Heart right ventricle (tissue), 16 donors: ENCODE results near the gene ARL14EPL. TPM values are rescaled to one million over a fixed set of nuclear protein-coding genes. Genes with fewer than 3 reads are reported as not detected.

Experiments
- ATAC-seq, 8 donors: fragments of 200-7000 bp; cut with Tn5 transposase; one replicate each; pipeline ENCODE4 v1.9.1; 2020; ENCODE audit warnings: mild to moderate bottlenecking in 8 of 8, moderate library complexity in 8 of 8, moderate number of reproducible peaks in 1 of 8
- DNase-seq, 2 donors: peaks; one replicate each; pipeline ENCODE4 v3.0.0-alpha.2; 2020
- H3K27ac ChIP-seq, 10 donors: fragments of 200-600 bp; sonication (generic) in 2 of 10; one replicate each; pipeline versions ENCODE4 v1.5.0 to v1.8.0; 2020 to 2022; ENCODE audit warnings: mild to moderate bottlenecking in 3 of 10
- H3K27me3 ChIP-seq, 7 donors: fragments of 200-600 bp; one replicate each; pipeline ENCODE4 v1.8.0; 2021 to 2022; ENCODE audit warnings: mild to moderate bottlenecking in 2 of 7
- H3K36me3 ChIP-seq, 9 donors: fragments of 200-600 bp; sonication (generic) in 1 of 9; one replicate each; pipeline versions ENCODE4 v1.5.0 to v1.8.0; 2020 to 2022; ENCODE audit warnings: mild to moderate bottlenecking in 2 of 9
- H3K4me1 ChIP-seq, 9 donors: fragments of 200-600 bp; sonication (generic) in 1 of 9; one replicate each; pipeline versions ENCODE4 v1.5.0 to v1.8.0; 2020 to 2022; ENCODE audit warnings: mild to moderate bottlenecking in 4 of 9
- H3K4me3 ChIP-seq, 10 donors: fragments of 200-600 bp; sonication (generic) in 2 of 10; one replicate each; pipeline versions ENCODE4 v1.5.0 to v1.8.0; 2020 to 2022; ENCODE audit warnings: mild to moderate bottlenecking in 7 of 10, moderate library complexity in 2 of 10
- H3K9me3 ChIP-seq, 11 donors: fragments of 200-600 bp in 10 of 11; sonication (generic) in 2 of 11; one replicate each; pipeline versions ENCODE4 v1.5.0 to v1.8.0; 2013 to 2022; ENCODE audit warnings: mild to moderate bottlenecking in 2 of 11, control low read depth in 1 of 11, moderate library complexity in 1 of 11
- WGBS, 2 donors: extraction: QIAGEN DNeasy Blood & Tissue Kit; methylation state at CpG; one replicate each; pipeline ENCODE4 v1.1.7; 2013; ENCODE audit warnings: inconsistent platforms in 1 of 2; 5-methylcytosine and 5-hydroxymethylcytosine counted together
- intact Hi-C, 10 donors: fragments of 100-400 bp; cut with DNase I; formaldehyde crosslinking; loops; one replicate each; pipeline versions ENCODE4 v1.11.1 to v1.14.2; 2022
- polyA plus RNA-seq, 2 donors: library from polyadenylated mRNA; stranded (reverse); fragments of 200-250 nt; gene quantifications; one replicate each; pipeline ENCODE4 v1.2.3, GENCODE V29; 2013
- total RNA-seq, 10 donors: library from RNA; stranded (reverse); fragmentation: NEBNext Ultra II Directional in 3 of 10; extraction: Animal tissue kit (Norgen Biotek cat#: 25700) in 3 of 10; gene quantifications; one replicate each; pipeline versions ENCODE4 v1.2.1 to v1.2.4, GENCODE V29; 2021 to 2023
- TF ChIP-seq, protein P1 (sequence below), 9 donors: fragments of 200-600 bp; sonication (generic) in 2 of 9; IDR thresholded peaks; one replicate each; pipeline versions ENCODE4 v1.5.0 to v1.8.0; 2021 to 2022; ENCODE audit warnings: antibody characterized with exemption in 9 of 9, mild to moderate bottlenecking in 5 of 9, moderate library complexity in 1 of 9
- donor health status: Arrhythmogenic right ventricular cardiomyopathy.
- donor health status: ischemic (EF 13 %, LVEDD 7.1; RV severe dilation, severe dysfunction).
- donor health status: healthy with polysubstance abuse.
- donor health status: DM: no; HTN: yes; CAD: no.
- donor health status: DM: no; HTN: no; CAD: no.
- donor health status: ischemic (EF 25% LVEDD 6.9; RV normal size, moderate dysfunction).
- donor health status: ischemic (EF 25% LVEDD 5.7; RV mildly dilated, moderate dysfunction).
- donor health status: healthy.
- donor health status: DM: yes; HTN: yes; CAD: no.
- donor health status: Ischemic cardiomyopathy.
- donor health status: ischemic (EF 35%, LVEDD 5.7; RV mildly dilated, moderate dysfunction).
- donor health status: nonischemic (EF 11% LVEDD 7.7; RV severe dilation, severe dysfunction).
- donor health status: DM: yes; HTN: yes; CAD: no.
- donor health status: PGD.
- donor health status: ischemic (EF 29% LVEDD 5.4; RV normal size, mild dysfunction).
- donor health status: nonischemic (EF 23%, LVEDD 6.1; RV moderate dilation, normal function).

Gene ARL14EPL
- total and polyA plus RNA-seq, 12 donors = not detected

DNA sequence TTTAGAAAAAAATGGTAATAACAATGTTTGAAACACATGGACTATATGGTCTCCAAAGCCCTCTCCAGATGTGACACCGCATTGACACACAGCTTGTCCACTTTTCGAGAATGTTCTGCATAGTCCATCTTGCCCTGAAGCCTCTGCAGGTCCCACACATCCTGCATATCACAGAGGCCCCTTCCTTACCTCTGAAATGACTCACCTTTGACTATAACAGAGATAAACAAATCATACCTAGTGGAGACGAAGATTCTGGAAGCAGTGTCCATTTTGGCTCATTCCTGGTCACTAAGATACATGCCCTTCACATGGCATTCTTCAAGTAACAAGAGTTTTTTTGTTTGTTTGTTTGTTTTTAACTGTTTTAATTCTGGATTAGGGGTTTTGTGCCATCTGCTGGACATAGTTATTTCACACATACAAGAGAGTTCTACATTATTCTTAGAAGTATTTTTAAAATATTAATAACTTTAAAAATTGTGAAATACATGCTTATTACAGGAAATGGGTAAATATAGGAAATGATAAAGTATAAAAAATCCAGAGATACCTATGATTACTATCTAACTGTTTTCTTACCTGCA lies 5.1 kb downstream of the ARL14EPL start:
- no peak overlapping the region for H3K4me3 ChIP-seq
- intact Hi-C loops = no loop called here

DNA sequence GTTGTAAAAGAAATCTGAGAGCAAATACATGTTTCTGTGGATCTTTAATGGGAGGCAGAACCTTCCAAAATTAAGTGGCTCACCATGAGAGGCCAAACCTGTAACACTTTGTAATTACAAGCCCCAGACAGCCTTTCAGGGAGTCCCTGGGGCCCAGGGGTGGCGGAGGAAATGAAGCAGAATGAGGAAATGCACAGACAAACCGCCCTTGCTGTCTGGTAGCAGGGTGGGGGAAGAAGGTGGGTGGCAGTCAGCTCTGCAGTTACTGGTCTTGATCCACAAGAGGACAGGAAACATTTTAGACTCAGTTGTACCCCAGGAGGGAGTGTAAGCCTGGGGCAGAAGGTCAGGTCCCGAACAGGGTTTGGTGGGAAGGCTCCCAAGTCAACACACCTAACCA lies 6.5 kb downstream of the ARL14EPL start:
- ATAC-seq (no peak), DNase-seq (no peak)
- TF ChIP-seq, protein P1, sequence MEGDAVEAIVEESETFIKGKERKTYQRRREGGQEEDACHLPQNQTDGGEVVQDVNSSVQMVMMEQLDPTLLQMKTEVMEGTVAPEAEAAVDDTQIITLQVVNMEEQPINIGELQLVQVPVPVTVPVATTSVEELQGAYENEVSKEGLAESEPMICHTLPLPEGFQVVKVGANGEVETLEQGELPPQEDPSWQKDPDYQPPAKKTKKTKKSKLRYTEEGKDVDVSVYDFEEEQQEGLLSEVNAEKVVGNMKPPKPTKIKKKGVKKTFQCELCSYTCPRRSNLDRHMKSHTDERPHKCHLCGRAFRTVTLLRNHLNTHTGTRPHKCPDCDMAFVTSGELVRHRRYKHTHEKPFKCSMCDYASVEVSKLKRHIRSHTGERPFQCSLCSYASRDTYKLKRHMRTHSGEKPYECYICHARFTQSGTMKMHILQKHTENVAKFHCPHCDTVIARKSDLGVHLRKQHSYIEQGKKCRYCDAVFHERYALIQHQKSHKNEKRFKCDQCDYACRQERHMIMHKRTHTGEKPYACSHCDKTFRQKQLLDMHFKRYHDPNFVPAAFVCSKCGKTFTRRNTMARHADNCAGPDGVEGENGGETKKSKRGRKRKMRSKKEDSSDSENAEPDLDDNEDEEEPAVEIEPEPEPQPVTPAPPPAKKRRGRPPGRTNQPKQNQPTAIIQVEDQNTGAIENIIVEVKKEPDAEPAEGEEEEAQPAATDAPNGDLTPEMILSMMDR (IDR thresholded peaks at IDR 0.05) = no peak
- Histone ChIP-seq H3K4me3 (no peak overlapping the region), H3K9me3 (no peaks in the 10 kb centered on the region), H3K27me3 (peaks cover 0 to 14% (median 4%) of the 10 kb centered on the region in 7 donors), H3K27ac (no peak overlapping the region), H3K4me1 (peaks cover 0 to 4% (median 0%) of the 10 kb centered on the region in 9 donors), H3K36me3 (no peaks in the 10 kb centered on the region)
- intact Hi-C loops = no loop called here
- WGBS, 2 donors = 64 to 71% methylated on average over 3 of the region's 3 CpGs

More for the DNA sequence above, 5.1 kb downstream of the ARL14EPL start:
- H3K27me3 ChIP-seq = peaks cover 0 to 11% (median 4%) of the 10 kb centered on the region in 7 donors
- TF ChIP-seq, protein P1 (IDR thresholded peaks at IDR 0.05) = no peak
- no peaks in the 10 kb centered on the region for H3K9me3 ChIP-seq
- no peak overlapping the region for H3K27ac ChIP-seq
- H3K36me3 ChIP-seq = no peaks in the 10 kb centered on the region
- ATAC-seq (no peak), DNase-seq (no peak)
- 68 to 74% methylated on average over 3 of the region's 3 CpGs for WGBS, 2 donors
- peaks cover 0 to 4% (median 0%) of the 10 kb centered on the region in 9 donors for H3K4me1 ChIP-seq

DNA sequence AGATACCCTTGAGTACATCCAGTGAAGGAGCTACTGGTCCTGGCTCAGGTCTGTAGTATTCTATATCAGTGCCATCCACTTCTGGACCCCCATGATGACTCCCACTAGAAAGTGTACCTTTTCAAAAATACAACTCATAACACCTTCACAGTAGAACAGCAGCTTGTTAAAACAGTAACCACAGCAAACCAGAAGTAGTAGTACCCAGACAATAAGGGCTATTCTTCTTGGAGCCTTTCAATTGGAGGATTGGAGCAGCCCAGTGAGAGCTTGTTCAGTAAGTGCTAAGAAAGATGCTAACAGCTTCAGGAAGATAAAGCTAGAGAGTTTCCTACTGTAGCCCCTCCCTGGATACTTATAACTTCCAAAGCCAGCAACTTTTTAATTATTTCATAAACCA lies 10.1 kb downstream of the ARL14EPL start:
- peaks cover 0 to 14% (median 3%) of the 10 kb centered on the region in 7 donors for H3K27me3 ChIP-seq
- H3K4me3 ChIP-seq = no peak overlapping the region
- no peak for DNase-seq
- no peak overlapping the region for H3K27ac ChIP-seq
- no peaks in the 10 kb centered on the region for H3K9me3 ChIP-seq
- H3K36me3 ChIP-seq = no peaks in the 10 kb centered on the region
- no peak for ATAC-seq
- intact Hi-C loops = no loop called here
- TF ChIP-seq, protein P1 (IDR thresholded peaks at IDR 0.05) = no peak
- H3K4me1 ChIP-seq = peaks cover 0 to 4% (median 0%) of the 10 kb centered on the region in 9 donors

DNA sequence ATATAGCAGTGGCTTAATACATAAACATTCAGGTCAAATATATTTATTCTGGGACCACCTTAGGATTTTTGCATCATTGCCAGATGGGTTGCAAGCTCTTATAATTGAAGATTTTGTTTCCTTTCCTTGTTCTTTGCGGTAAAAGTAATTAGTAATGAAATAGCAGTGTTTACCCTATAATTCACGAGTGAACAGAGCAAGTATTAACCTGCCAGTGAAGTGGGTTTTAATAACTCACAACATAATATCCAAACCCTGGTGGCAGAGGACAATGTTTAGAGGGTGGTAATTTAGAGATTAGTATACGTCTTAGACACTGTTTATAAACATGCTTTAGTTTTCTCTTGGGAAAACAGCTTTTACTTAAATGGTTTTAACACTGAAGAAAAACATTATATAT lies 11.8 kb downstream of the ARL14EPL start:
- intact Hi-C loops = no loop called here
- peaks cover 0 to under 1% (median 0%) of the 10 kb centered on the region in 9 donors for H3K4me1 ChIP-seq
- TF ChIP-seq, protein P1 (IDR thresholded peaks at IDR 0.05) = no peak
- H3K27me3 ChIP-seq = peaks cover 0 to 21% (median under 1%) of the 10 kb centered on the region in 7 donors
- H3K4me3 ChIP-seq = no peak overlapping the region
- no peaks in the 10 kb centered on the region for H3K36me3 ChIP-seq
- no peaks in the 10 kb centered on the region for H3K9me3 ChIP-seq
- no peak for ATAC-seq
- WGBS, 2 donors = 79 to 80% methylated on average over 3 of the region's 3 CpGs
- DNase-seq = no peak
- no peak overlapping the region for H3K27ac ChIP-seq
